WERI-Rb-1 (cell line): ENCODE data around the gene OPRM1.

ENCODE experiments used
- DNase-seq: peaks from one replicate; pipeline ENCODE4 v3.0.0-alpha.2; 2020
- H3K27ac ChIP-seq: fragments of 250-450 bp; sonication (Bioruptor Pico); 2 replicates; pipeline ENCODE4 v1.5.1; 2020; ENCODE audit warnings: mild to moderate bottlenecking, moderate library complexity
- H3K27me3 ChIP-seq: fragments of 250-450 bp; sonication (Bioruptor Pico); 2 replicates; pipeline ENCODE4 v1.5.1; 2021; ENCODE audit warnings: mild to moderate bottlenecking, low read depth, moderate library complexity; ENCODE audit not compliant: insufficient read depth, severe bottlenecking
- H3K36me3 ChIP-seq: fragments of 250-450 bp; sonication (Bioruptor Pico); 2 replicates; pipeline ENCODE4 v1.5.1; 2020; ENCODE audit warnings: mild to moderate bottlenecking, moderate library complexity
- H3K4me3 ChIP-seq: 2 replicates; pipeline ENCODE4 v1.5.1; 2011; ENCODE audit warnings: low read depth, mild to moderate bottlenecking, control low read depth, low read length
- H3K9me3 ChIP-seq: fragments of 250-450 bp; sonication (Bioruptor Pico); 2 replicates; pipeline ENCODE4 v1.5.1; 2021; ENCODE audit warnings: mild to moderate bottlenecking, moderate library complexity; ENCODE audit not compliant: severe bottlenecking
- CTCF ChIP-seq: IDR thresholded peaks from 2 replicates; pipeline ENCODE4 v1.5.1; 2011; ENCODE audit warnings: low read depth, mild to moderate bottlenecking, control low read depth, inconsistent platforms, low read length

OPRM1 gene

GRCh38 chr6:154086510-154086909 is 47.5 kb downstream of the OPRM1 start:
- no peaks in the 10 kb centered on the region for H3K36me3 ChIP-seq
- TF ChIP-seq CTCF = no peak
- no peaks in the 10 kb centered on the region for H3K27me3 ChIP-seq
- no peak overlapping the region for H3K27ac ChIP-seq
- no peaks in the 10 kb centered on the region for H3K9me3 ChIP-seq
- DNase-seq = no peak
- H3K4me3 ChIP-seq = no peak overlapping the region

- TF ChIP-seq CTCF = no peak
- DNase-seq = peak; percentile 31
- Histone ChIP-seq H3K36me3 (no peaks in the 10 kb centered on the region), H3K9me3 (no peaks in the 10 kb centered on the region), H3K27me3 (no peaks in the 10 kb centered on the region), H3K4me3 (no peak overlapping the region), H3K27ac (no peak overlapping the region)
Measured at GRCh38 chr6:154092326-154092962, 53.4 kb downstream of the OPRM1 start.

DNA sequence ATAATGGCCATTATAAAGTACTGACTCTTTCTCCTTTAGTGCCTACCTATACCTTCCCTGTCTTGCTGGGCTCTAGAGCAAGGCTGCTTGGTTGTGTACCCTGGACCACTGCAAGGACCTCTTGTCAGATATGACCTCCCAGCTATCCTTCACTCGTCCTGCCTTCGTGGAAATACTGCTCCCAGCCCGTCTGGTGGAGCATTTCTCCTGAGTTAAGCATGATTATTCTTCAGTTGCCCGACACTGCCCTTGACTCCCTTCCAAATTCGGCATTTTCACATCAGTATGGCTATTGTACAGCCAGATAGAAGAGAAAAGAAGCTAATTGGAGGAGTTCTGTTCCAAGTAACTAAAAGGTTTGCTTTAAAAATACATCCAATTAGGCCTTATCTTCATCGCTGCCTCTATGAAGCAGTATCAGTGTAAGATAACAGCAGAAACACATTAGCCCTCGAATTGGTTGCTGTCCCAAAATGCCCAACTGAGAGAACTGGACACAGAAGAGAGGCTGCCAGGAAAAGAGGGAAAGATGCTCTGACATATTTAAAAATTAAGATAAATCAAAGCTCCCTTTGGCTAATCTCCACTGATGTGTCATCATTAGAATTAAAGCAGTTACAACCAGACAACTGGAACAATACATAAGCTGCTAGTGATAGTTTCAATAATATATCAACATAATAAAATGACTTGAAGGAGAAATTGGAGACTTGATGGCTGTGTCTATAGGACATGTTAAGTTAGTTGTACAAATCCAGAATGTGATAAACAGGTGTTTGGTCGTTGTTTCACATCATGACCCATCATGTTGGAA is 54.4 kb downstream of the OPRM1 start:
- Histone ChIP-seq H3K4me3 (no peak overlapping the region), H3K27ac (no peak overlapping the region), H3K9me3 (no peaks in the 10 kb centered on the region), H3K27me3 (no peaks in the 10 kb centered on the region), H3K36me3 (no peaks in the 10 kb centered on the region)
- no peak for DNase-seq
- TF ChIP-seq CTCF = no peak

GRCh38 chr6:154095571-154095970 is 56.5 kb downstream of the OPRM1 start:
- DNase-seq = no peak
- no peak for TF ChIP-seq CTCF
- H3K27me3 ChIP-seq = no peaks in the 10 kb centered on the region
- no peak overlapping the region for H3K4me3 ChIP-seq
- H3K27ac ChIP-seq = no peak overlapping the region
- no peaks in the 10 kb centered on the region for H3K9me3 ChIP-seq
- no peaks in the 10 kb centered on the region for H3K36me3 ChIP-seq

DNA sequence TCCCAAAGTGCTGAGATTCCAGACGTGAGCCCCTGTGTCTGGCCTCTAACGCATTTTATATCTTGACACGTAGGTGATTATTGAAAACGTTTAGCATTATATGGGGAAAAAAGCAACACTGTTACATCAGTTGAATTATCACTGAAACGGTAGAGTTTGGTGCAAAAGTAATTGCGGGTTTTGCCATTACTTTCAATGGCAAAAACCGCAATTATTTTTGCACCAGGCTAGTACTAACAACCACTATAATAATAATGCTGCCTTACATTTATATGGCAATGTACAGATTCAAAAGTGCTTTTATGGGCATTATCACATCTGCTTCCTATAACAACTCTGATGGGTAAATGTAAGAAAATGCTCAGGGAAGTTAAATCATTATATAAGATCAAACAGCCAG is 57.3 kb downstream of the OPRM1 start:
- H3K27ac ChIP-seq = no peak overlapping the region
- no peaks in the 10 kb centered on the region for H3K9me3 ChIP-seq
- no peak overlapping the region for H3K4me3 ChIP-seq
- TF ChIP-seq CTCF = no peak
- DNase-seq = no peak
- H3K36me3 ChIP-seq = no peaks in the 10 kb centered on the region
- no peaks in the 10 kb centered on the region for H3K27me3 ChIP-seq
